Activated CD4-positive, alpha-beta T cell treated with anti-CD3 and anti-CD28 coated beads for 48 hours (primary cell): ENCODE results near the gene PIKFYVE.
"Not testable (repeated sequence)": the region's sequence is repeated elsewhere in the genome, so short reads cannot be mapped to it uniquely, and the experiment has no call there.

Experiments used
- DNase-seq: peaks from one replicate; pipeline ENCODE4 v3.0.0-alpha.2; 2020

PIKFYVE gene

GRCh38 chr2:208256192-208256782 lies 9.8 kb upstream of the PIKFYVE start:
- DNase-seq: no peak

- not testable (repeated sequence) for DNase-seq
Measured at GRCh38 chr2:208256849-208257813, 8.9 kb upstream of the PIKFYVE start.

GRCh38 chr2:208265371-208265800 lies 669 bp upstream of the PIKFYVE start:
- peak; percentile 60 for DNase-seq

GRCh38 chr2:208266553-208266893 lies 468 bp downstream of the PIKFYVE start:
- no peak for DNase-seq

GRCh38 chr2:208266936-208267335 lies 881 bp downstream of the PIKFYVE start:
- no peak for DNase-seq

GRCh38 chr2:208267526-208267925 lies 1.5 kb downstream of the PIKFYVE start:
- not testable (repeated sequence) for DNase-seq

GRCh38 chr2:208268156-208268952 lies 2.3 kb downstream of the PIKFYVE start:
- DNase-seq: no peak

GRCh38 chr2:208269091-208269490 lies 3.0 kb downstream of the PIKFYVE start:
- DNase-seq: no peak

- DNase-seq: no peak
Measured at GRCh38 chr2:208274748-208275147, 8.7 kb downstream of the PIKFYVE start.

GRCh38 chr2:208278549-208278948 lies 12.5 kb downstream of the PIKFYVE start:
- no peak for DNase-seq

- no peak for DNase-seq
Measured at GRCh38 chr2:208279236-208279635, 13.2 kb downstream of the PIKFYVE start.

GRCh38 chr2:208280234-208280633 lies 14.2 kb downstream of the PIKFYVE start:
- no peak for DNase-seq

- no peak for DNase-seq
Measured at GRCh38 chr2:208280933-208281332, 14.9 kb downstream of the PIKFYVE start.

GRCh38 chr2:208285853-208286252 lies 19.8 kb downstream of the PIKFYVE start:
- DNase-seq: no peak

- no peak for DNase-seq
Measured at GRCh38 chr2:208294482-208295024, 28.5 kb downstream of the PIKFYVE start.

GRCh38 chr2:208295834-208296233 lies 29.8 kb downstream of the PIKFYVE start:
- DNase-seq: no peak

GRCh38 chr2:208296610-208297009 lies 30.6 kb downstream of the PIKFYVE start:
- no peak for DNase-seq

GRCh38 chr2:208297961-208298360 lies 31.9 kb downstream of the PIKFYVE start:
- DNase-seq: no peak

- DNase-seq: no peak
Measured at GRCh38 chr2:208300847-208301618, 35.0 kb downstream of the PIKFYVE start.

GRCh38 chr2:208304157-208304556 lies 38.1 kb downstream of the PIKFYVE start:
- DNase-seq: no peak

- no peak for DNase-seq
Measured at GRCh38 chr2:208304695-208305094, 38.6 kb downstream of the PIKFYVE start.

GRCh38 chr2:208306291-208306690 lies 40.2 kb downstream of the PIKFYVE start:
- no peak for DNase-seq
